ENCODE measurements around the gene SLAMF8. TPM values are rescaled to one million over a fixed set of nuclear protein-coding genes. Genes with fewer than 3 reads are reported as not detected.

SLAMF8 gene
- total RNA-seq, 1 experiment from 2014 or later: not detected

GRCh38 chr1:159859767-159860322 lies 33.2 kb downstream of the SLAMF8 start:
- ChIA-PET CTCF (no interaction called here), POLR2A (no interaction called here)
- ATAC-seq: no peak

GRCh38 chr1:159860456-159860855 lies 33.8 kb downstream of the SLAMF8 start:
- H3K9me3 ChIP-seq (ENCODE audit: control insufficient read depth, insufficient read depth, low read depth, low read length): no peaks in the 10 kb centered on the region
- no TSS peak for BruUV-seq (replicated peaks)
- no peak overlapping the region for H3K27ac ChIP-seq (ENCODE audit: low read length)
- in situ Hi-C loops (cut with HindIII; ENCODE audit: low pct_unique_long_range_greater_than_20kb, low sequenced_read_pairs): no loop called here
- intact Hi-C loops (cut with micrococcal nuclease; ENCODE audit: unreplicated experiment): no loop called here
- TF ChIP-seq, protein P1, sequence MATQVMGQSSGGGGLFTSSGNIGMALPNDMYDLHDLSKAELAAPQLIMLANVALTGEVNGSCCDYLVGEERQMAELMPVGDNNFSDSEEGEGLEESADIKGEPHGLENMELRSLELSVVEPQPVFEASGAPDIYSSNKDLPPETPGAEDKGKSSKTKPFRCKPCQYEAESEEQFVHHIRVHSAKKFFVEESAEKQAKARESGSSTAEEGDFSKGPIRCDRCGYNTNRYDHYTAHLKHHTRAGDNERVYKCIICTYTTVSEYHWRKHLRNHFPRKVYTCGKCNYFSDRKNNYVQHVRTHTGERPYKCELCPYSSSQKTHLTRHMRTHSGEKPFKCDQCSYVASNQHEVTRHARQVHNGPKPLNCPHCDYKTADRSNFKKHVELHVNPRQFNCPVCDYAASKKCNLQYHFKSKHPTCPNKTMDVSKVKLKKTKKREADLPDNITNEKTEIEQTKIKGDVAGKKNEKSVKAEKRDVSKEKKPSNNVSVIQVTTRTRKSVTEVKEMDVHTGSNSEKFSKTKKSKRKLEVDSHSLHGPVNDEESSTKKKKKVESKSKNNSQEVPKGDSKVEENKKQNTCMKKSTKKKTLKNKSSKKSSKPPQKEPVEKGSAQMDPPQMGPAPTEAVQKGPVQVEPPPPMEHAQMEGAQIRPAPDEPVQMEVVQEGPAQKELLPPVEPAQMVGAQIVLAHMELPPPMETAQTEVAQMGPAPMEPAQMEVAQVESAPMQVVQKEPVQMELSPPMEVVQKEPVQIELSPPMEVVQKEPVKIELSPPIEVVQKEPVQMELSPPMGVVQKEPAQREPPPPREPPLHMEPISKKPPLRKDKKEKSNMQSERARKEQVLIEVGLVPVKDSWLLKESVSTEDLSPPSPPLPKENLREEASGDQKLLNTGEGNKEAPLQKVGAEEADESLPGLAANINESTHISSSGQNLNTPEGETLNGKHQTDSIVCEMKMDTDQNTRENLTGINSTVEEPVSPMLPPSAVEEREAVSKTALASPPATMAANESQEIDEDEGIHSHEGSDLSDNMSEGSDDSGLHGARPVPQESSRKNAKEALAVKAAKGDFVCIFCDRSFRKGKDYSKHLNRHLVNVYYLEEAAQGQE (IDR thresholded peaks at IDR 0.05; ENCODE audit: insufficient read depth in 1 of 2, low read depth in 2 of 2, low read length in 1 of 2): no peak
- TF ChIP-seq SIN3A (IDR thresholded peaks at IDR 0.05; ENCODE audit: borderline replicate concordance, insufficient read depth, low read depth, low read length): no peak
- H3K27me3 ChIP-seq (ENCODE audit: control insufficient read depth, insufficient read depth, low read length): no peaks in the 10 kb centered on the region
- ATAC-seq: no peak
- POLR2A ChIA-PET: no interaction called here
- CTCF ChIA-PET: no interaction called here
- no peaks in the 10 kb centered on the region for H3K4me1 ChIP-seq (ENCODE audit: control insufficient read depth, insufficient read depth, low read length)
- no peak overlapping the region for H3K4me3 ChIP-seq (ENCODE audit: low read depth in 2 of 2, low read length in 2 of 2)
- H3K36me3 ChIP-seq (ENCODE audit: control insufficient read depth, insufficient read depth, low read length): no peaks in the 10 kb centered on the region
- DNase-seq (ENCODE audit: low read depth, low spot score): no peak

More at GRCh38 chr1:159859767-159860322, 33.2 kb downstream of the SLAMF8 start:
- TF ChIP-seq, protein P1 (IDR thresholded peaks at IDR 0.05; ENCODE audit: insufficient read depth in 1 of 2, low read depth in 2 of 2, low read length in 1 of 2): no peak
- TF ChIP-seq POLR2AphosphoS5 (IDR thresholded peaks at IDR 0.05; ENCODE audit: low read depth, low read length): no peak
- no peak for TF ChIP-seq TCF7L2 (IDR thresholded peaks at IDR 0.05; ENCODE audit: low read depth, low read length)
- no peak for TF ChIP-seq CTCF (IDR thresholded peaks at IDR 0.05)
- no peak for TF ChIP-seq SIN3A (IDR thresholded peaks at IDR 0.05; ENCODE audit: borderline replicate concordance, insufficient read depth, low read depth, low read length)
- DNase-seq (ENCODE audit: low read depth, low spot score): no peak
- Histone ChIP-seq H3K27me3 (ENCODE audit: control insufficient read depth, insufficient read depth, low read length) (no peaks in the 10 kb centered on the region), H3K4me1 (ENCODE audit: control insufficient read depth, insufficient read depth, low read length) (0 out of 2 replicates have a peak, but pooled peaks cover 3% of the 10 kb centered on the region), H3K9me3 (ENCODE audit: control insufficient read depth, insufficient read depth, low read depth, low read length) (no peaks in the 10 kb centered on the region), H3K27ac (ENCODE audit: low read length) (no peak overlapping the region), H3K4me3 (ENCODE audit: low read depth in 2 of 2, low read length in 2 of 2) (no peak overlapping the region), H3K36me3 (ENCODE audit: control insufficient read depth, insufficient read depth, low read length) (no peaks in the 10 kb centered on the region)
- in situ Hi-C loops (cut with HindIII; ENCODE audit: low pct_unique_long_range_greater_than_20kb, low sequenced_read_pairs) (no loop called here), intact Hi-C loops (cut with micrococcal nuclease; ENCODE audit: unreplicated experiment) (no loop called here)
- BruUV-seq (replicated peaks): no TSS peak

All from Panc1 (cell line).